Neural cell (in vitro differentiated cells): Measurements from ENCODE around the gene SLC6A18. TPM values are rescaled to one million over a fixed set of nuclear protein-coding genes. Genes with fewer than 3 reads are reported as not detected.

Experiments used
- H2AFZ ChIP-seq: fragments of 200-600, 300-800 bp; sonication (generic), shearing (Covaris generic); 2 replicates; pipeline ENCODE4 v1.6.0; 2014; ENCODE audit warnings: low read depth, mild to moderate bottlenecking, antibody characterized with exemption, low read length, moderate library complexity
- H3F3A ChIP-seq: fragments of 200-600 bp; shearing (Covaris generic); 2 replicates; pipeline ENCODE4 v1.6.1; 2016; ENCODE audit warnings: mild to moderate bottlenecking, moderate library complexity, mixed read lengths, antibody characterized with exemption, low read length; ENCODE audit not compliant: insufficient read depth, poor library complexity, severe bottlenecking
- H3K27ac ChIP-seq: fragments of 200-600, 300-800 bp; sonication (generic), shearing (Covaris generic); 2 replicates; pipeline ENCODE4 v1.5.1; 2014; ENCODE audit warnings: mild to moderate bottlenecking, low read length, moderate library complexity
- H3K27me3 ChIP-seq: fragments of 300-800, 200-600 bp; sonication (generic), shearing (Covaris generic); 2 replicates; pipeline ENCODE4 v1.6.0; 2014; ENCODE audit warnings: mild to moderate bottlenecking, low read depth, low read length, moderate library complexity; ENCODE audit not compliant: insufficient read depth
- H3K36me3 ChIP-seq: fragments of 300-800, 200-600 bp; sonication (generic), shearing (Covaris generic); 2 replicates; pipeline ENCODE4 v1.5.1; 2014; ENCODE audit warnings: mild to moderate bottlenecking, antibody characterized with exemption, low read length, moderate library complexity; ENCODE audit not compliant: insufficient read depth
- H3K4me2 ChIP-seq: fragments of 300-800, 200-600 bp; sonication (generic), shearing (Covaris generic); 2 replicates; pipeline ENCODE4 v1.6.0; 2014; ENCODE audit warnings: mild to moderate bottlenecking, low read length
- H3K4me3 ChIP-seq: fragments of 300-800, 200-600 bp; sonication (generic), shearing (Covaris generic); 2 replicates; pipeline ENCODE4 v1.5.1; 2014; ENCODE audit warnings: mild to moderate bottlenecking, low read length, moderate library complexity
- H3K79me2 ChIP-seq: fragments of 200-600 bp; shearing (Covaris generic); replicated peaks from 2 replicates; pipeline ENCODE4 v1.6.0; 2014; ENCODE audit warnings: mild to moderate bottlenecking, low read length, moderate library complexity; ENCODE audit not compliant: insufficient read depth
- H3K9ac ChIP-seq: fragments of 300-800, 200-600 bp; sonication (generic), shearing (Covaris generic); 2 replicates; pipeline ENCODE4 v1.6.1; 2016; ENCODE audit warnings: mild to moderate bottlenecking, low read length, mixed read lengths
- H3K9me2 ChIP-seq: fragments of 200-600 bp; shearing (Covaris generic); 2 replicates; pipeline ENCODE4 v1.6.1; 2016; ENCODE audit warnings: mild to moderate bottlenecking, low read length, mixed read lengths; ENCODE audit not compliant: insufficient read depth
- H3K9me3 ChIP-seq: fragments of 200-600, 300-800 bp; sonication (generic), shearing (Covaris generic); 2 replicates; pipeline ENCODE4 v1.6.1; 2016; ENCODE audit warnings: mild to moderate bottlenecking, mixed run types, low read length, moderate library complexity, mixed read lengths
- H4K20me1 ChIP-seq: fragments of 200-600 bp; shearing (Covaris generic); 2 replicates; pipeline ENCODE4 v1.6.1; 2016; ENCODE audit warnings: mild to moderate bottlenecking, mixed run types; ENCODE audit not compliant: insufficient read depth
- EP300 ChIP-seq: fragments of 450-650 bp; conservative IDR thresholded peaks from 2 replicates; pipeline ENCODE4 v1.6.1; 2014; ENCODE audit warnings: antibody characterized with exemption, mild to moderate bottlenecking, moderate library complexity; ENCODE audit not compliant: poor library complexity, severe bottlenecking
- EZH2 ChIP-seq: fragments of 200-600, 300-800 bp; shearing (Covaris generic), sonication (generic); IDR thresholded peaks from 2 replicates; pipeline ENCODE4 v1.6.1; 2014; ENCODE audit warnings: antibody characterized with exemption, low read length, borderline replicate concordance, mild to moderate bottlenecking; ENCODE audit not compliant: insufficient read depth, poor library complexity, severe bottlenecking
- MXI1 ChIP-seq: fragments of 450-650 bp; conservative IDR thresholded peaks from 2 replicates; pipeline ENCODE4 v1.6.1; 2014; ENCODE audit warnings: antibody characterized with exemption, mild to moderate bottlenecking; ENCODE audit not compliant: poor library complexity, severe bottlenecking
- POLR2AphosphoS5 ChIP-seq: IDR thresholded peaks from 2 replicates; pipeline ENCODE4 v1.6.1; 2012
- RAD21 ChIP-seq: fragments of 450-650 bp; conservative IDR thresholded peaks from 2 replicates; pipeline ENCODE4 v1.6.1; 2014; ENCODE audit warnings: antibody characterized with exemption, mild to moderate bottlenecking, moderate library complexity
- SMC3 ChIP-seq: fragments of 450-650 bp; conservative IDR thresholded peaks from 2 replicates; pipeline ENCODE4 v1.6.1; 2014; ENCODE audit warnings: antibody characterized with exemption, mild to moderate bottlenecking, moderate library complexity; ENCODE audit not compliant: poor library complexity
- TAF1 ChIP-seq: IDR thresholded peaks from 2 replicates; pipeline ENCODE4 v1.6.1; 2012; ENCODE audit warnings: low read depth
- polyA plus RNA-seq: library from polyadenylated mRNA; depleted of rRNA; stranded (reverse); fragments of >200 nt; gene quantifications from 2 replicates; pipeline ENCODE4 v1.2.3, GENCODE V29; 2014
- TF ChIP-seq, protein P1 (sequence below): IDR thresholded peaks from 2 replicates; pipeline ENCODE4 v1.6.1; 2012; ENCODE audit warnings: borderline replicate concordance
- TF ChIP-seq, protein P2 (sequence below): fragments of 450-650 bp; IDR thresholded peaks from 2 replicates; pipeline ENCODE4 v1.5.1; 2014; ENCODE audit warnings: antibody characterized with exemption, mild to moderate bottlenecking, moderate library complexity; ENCODE audit not compliant: poor library complexity, severe bottlenecking

The SLC6A18 gene
- polyA plus RNA-seq, 1 donor from 2014 or later, result not detected

- Histone ChIP-seq H3K9ac (no peak overlapping the region), H3K9me2 (no peaks in the 10 kb centered on the region), H3K27me3 (no peaks in the 10 kb centered on the region), H3K4me2 (no peak overlapping the region), H3K27ac (no peak overlapping the region), H3K79me2 (no peaks in the 10 kb centered on the region), H3K36me3 (no peaks in the 10 kb centered on the region), H4K20me1 (no peaks in the 10 kb centered on the region), H2AFZ (no peak overlapping the region), H3K9me3 (peaks cover under 1% of the 10 kb centered on the region), H3F3A (no peaks in the 10 kb centered on the region), H3K4me3 (no peak overlapping the region)
- TF ChIP-seq, protein P1, sequence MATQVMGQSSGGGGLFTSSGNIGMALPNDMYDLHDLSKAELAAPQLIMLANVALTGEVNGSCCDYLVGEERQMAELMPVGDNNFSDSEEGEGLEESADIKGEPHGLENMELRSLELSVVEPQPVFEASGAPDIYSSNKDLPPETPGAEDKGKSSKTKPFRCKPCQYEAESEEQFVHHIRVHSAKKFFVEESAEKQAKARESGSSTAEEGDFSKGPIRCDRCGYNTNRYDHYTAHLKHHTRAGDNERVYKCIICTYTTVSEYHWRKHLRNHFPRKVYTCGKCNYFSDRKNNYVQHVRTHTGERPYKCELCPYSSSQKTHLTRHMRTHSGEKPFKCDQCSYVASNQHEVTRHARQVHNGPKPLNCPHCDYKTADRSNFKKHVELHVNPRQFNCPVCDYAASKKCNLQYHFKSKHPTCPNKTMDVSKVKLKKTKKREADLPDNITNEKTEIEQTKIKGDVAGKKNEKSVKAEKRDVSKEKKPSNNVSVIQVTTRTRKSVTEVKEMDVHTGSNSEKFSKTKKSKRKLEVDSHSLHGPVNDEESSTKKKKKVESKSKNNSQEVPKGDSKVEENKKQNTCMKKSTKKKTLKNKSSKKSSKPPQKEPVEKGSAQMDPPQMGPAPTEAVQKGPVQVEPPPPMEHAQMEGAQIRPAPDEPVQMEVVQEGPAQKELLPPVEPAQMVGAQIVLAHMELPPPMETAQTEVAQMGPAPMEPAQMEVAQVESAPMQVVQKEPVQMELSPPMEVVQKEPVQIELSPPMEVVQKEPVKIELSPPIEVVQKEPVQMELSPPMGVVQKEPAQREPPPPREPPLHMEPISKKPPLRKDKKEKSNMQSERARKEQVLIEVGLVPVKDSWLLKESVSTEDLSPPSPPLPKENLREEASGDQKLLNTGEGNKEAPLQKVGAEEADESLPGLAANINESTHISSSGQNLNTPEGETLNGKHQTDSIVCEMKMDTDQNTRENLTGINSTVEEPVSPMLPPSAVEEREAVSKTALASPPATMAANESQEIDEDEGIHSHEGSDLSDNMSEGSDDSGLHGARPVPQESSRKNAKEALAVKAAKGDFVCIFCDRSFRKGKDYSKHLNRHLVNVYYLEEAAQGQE, result no peak
- no peak for TF ChIP-seq POLR2AphosphoS5
- TF ChIP-seq EP300, result no peak
- no peak for TF ChIP-seq RAD21
- no peak for TF ChIP-seq EZH2
- TF ChIP-seq, protein P2, sequence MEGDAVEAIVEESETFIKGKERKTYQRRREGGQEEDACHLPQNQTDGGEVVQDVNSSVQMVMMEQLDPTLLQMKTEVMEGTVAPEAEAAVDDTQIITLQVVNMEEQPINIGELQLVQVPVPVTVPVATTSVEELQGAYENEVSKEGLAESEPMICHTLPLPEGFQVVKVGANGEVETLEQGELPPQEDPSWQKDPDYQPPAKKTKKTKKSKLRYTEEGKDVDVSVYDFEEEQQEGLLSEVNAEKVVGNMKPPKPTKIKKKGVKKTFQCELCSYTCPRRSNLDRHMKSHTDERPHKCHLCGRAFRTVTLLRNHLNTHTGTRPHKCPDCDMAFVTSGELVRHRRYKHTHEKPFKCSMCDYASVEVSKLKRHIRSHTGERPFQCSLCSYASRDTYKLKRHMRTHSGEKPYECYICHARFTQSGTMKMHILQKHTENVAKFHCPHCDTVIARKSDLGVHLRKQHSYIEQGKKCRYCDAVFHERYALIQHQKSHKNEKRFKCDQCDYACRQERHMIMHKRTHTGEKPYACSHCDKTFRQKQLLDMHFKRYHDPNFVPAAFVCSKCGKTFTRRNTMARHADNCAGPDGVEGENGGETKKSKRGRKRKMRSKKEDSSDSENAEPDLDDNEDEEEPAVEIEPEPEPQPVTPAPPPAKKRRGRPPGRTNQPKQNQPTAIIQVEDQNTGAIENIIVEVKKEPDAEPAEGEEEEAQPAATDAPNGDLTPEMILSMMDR, result no peak
- no peak for TF ChIP-seq MXI1
Observed at GRCh38 chr5:1241509-1242080, 16.4 kb downstream of the SLC6A18 start.

GRCh38 chr5:1242733-1243486 is 17.7 kb downstream of the SLC6A18 start:
- no peaks in the 10 kb centered on the region for H3K36me3 ChIP-seq
- H3K79me2 ChIP-seq, result no peaks in the 10 kb centered on the region
- H3K9me2 ChIP-seq, result no peaks in the 10 kb centered on the region
- no peaks in the 10 kb centered on the region for H3K9me3 ChIP-seq
- H2AFZ ChIP-seq, result no peak overlapping the region
- no peak overlapping the region for H3K27ac ChIP-seq
- H3K4me3 ChIP-seq, result no peak overlapping the region
- TF ChIP-seq POLR2AphosphoS5, result no peak
- no peak for TF ChIP-seq MXI1
- TF ChIP-seq EZH2, result no peak
- TF ChIP-seq, protein P2, result no peak
- no peak for TF ChIP-seq SMC3
- TF ChIP-seq, protein P1, result no peak
- TF ChIP-seq RAD21, result no peak
- TF ChIP-seq TAF1, result no peak
- no peaks in the 10 kb centered on the region for H4K20me1 ChIP-seq
- H3K4me2 ChIP-seq, result no peak overlapping the region
- H3K9ac ChIP-seq, result no peak overlapping the region
- peaks cover 5% of the 10 kb centered on the region for H3K27me3 ChIP-seq
- no peaks in the 10 kb centered on the region for H3F3A ChIP-seq
